Hematopoietic multipotent progenitor cell treated with erythropoietin and hydrocortisone succinate and interleukin-3 and kit ligand, for 8 days (in vitro differentiated cells): ENCODE results near the gene ZMYND8.
"Not testable (repeated sequence)": the region's sequence is repeated elsewhere in the genome, so short reads cannot be mapped to it uniquely, and the experiment has no call there.

Experiments
- DNase-seq: peaks from one replicate; pipeline ENCODE4 v3.0.0-alpha.2; 2015

Gene ZMYND8

DNA sequence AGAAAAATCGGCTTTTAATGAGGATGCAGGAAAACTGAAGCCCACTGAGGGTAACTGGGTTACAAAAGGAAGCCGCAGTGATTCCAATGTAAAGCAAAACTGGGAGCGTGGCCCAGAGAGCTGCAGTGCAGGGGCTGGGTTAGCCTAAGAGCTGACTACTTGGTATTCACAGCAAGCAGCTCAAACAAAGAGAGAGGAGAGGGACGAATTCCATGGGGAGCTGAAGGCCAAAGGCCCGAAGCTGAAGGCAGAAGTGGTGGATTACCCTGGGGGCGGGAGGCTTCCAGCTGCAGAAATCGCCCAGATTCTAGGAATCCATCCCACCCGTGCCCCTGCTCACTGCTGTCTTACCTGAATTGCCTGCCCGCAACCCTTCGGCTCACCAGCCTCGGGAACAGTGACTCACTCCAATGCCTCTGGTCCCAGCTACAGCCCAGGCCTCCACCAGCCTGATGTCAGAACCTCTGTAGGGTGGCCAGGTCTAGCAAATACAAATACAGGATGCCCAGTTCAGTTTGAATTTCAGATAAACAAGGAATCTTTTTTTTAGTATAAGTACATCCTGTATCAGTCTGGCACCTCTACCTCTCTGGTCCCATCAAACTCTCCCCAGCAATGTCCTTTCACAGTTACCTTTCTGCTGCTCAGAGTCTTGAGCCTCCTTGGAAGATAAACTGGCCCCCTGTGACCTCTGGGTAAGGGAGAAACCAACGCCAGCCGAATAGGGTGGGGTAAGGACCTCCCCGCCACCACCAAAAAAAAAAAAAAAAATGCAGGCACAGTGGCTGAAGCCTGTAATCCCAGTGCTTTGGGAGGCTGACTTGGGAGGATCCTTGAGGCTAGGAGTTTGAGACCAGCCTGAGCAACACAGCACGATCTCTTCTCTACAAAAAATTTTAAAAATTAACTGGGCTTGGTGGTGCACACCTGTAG lies 14.6 kb upstream of the ZMYND8 start:
- no peak for DNase-seq

- no peak for DNase-seq
These were observed 13.7 kb upstream of the ZMYND8 start for GRCh38 chr20:47370214-47370613.

- DNase-seq, result no peak
These were observed 11.8 kb upstream of the ZMYND8 start for GRCh38 chr20:47368301-47368700.

DNA sequence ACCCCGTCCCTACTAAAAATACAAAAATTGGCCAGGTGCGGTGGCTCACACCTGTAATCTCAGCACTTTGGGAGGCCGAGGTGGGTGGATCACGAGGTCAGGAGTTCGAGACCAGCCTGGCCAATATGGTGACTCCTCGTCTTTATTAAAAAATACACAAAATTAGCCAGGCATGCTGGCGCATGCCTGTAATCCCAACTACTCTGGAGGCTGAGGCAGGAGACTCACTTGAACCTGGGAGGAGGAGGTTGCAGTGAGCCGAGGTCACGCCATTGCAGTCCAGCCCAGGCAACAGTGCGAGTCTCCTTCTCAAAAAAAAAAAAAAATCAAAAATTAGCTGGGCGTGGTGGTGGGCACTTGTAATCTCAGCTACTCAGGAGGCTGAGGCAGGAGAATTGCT lies 9.8 kb upstream of the ZMYND8 start:
- not testable (repeated sequence) for DNase-seq

- peak; percentile 90 for DNase-seq
These were observed 8.7 kb upstream of the ZMYND8 start for GRCh38 chr20:47365023-47365764.

DNA sequence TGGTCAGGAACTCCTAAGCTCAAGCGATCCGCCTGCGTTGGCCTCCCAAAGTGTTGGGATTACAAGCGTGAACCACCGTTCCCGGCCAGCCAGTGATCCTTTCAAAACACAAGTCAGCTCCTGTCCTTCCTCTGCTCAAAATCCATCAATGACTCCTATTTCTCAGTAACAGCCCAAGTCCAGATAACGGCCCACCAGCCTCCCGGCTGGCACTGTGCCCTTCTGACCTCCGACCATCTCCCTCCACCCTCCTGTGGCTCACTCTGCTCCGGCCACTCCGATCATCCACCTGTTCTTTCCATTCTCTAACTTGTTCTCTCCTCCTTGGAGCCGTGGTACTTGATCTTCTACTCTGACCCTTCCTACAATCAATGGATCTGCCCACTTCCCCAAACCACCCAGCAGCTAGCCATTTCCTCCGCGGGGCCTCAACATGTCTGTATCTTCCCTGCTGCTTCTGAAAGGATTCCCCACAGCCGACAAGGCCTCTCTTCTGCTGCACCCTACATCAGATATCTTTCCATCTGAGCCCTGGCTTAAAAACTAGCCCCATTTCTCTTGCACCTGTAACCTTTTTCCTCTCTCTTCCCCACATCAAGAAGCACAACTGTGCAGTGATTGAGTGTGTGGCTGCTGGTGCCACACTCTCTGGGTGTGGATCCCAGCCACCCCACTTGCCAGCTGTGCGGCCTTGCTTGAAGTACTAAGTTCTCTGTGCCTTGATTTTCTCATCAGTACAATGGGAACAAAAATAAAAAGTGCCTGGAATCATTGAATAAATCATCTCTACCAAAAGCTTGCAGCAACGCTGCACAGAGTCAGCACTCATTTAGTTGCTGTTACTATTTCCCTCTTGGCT lies 6.1 kb upstream of the ZMYND8 start:
- DNase-seq, result peak; percentile 74

DNA sequence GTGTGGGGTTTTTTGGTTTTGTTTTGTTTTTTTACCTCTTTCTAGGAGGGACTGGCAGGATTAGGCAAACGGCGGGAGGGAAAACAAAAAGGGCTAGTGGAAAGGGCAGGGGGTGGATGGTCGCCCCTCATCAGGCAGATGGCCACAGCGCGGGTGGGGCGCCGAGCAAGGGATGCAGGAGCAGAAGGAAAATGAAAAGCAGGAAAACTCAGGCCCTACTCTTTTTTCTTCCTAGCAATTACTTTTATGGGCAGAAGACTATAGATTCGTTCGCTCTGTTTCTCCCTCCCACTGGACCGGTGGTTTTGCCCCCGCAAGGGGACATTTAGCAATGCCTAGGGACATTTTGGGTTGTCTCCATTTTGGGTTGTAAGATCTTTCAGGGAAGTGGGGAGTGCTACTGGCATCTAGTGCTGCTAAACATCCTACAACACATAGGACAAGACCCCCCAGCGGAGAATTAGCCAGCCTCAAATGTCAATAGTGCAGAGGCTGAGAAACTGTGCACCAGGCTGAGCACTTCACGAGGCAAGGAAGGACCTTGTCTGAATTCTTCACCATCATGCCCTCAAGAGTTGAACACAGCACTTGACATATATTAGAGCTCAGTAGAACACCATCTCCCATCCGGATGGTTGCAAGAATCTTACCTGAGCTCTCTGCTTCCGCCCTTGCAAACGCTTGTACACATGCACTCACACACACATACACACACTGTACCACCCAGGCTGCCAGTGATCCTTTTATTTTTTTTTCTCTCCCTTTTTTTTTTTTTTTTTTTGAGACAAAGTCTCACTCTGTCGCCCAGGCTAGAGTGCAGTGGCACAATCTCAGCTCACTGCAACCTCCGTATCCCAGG lies 4.8 kb upstream of the ZMYND8 start:
- DNase-seq, result no peak

GRCh38 chr20:47360297-47361056 lies 4.0 kb upstream of the ZMYND8 start:
- DNase-seq, result peak; percentile 100

GRCh38 chr20:47359530-47360296 lies 3.2 kb upstream of the ZMYND8 start:
- DNase-seq, result no peak

GRCh38 chr20:47358672-47359529 lies 2.4 kb upstream of the ZMYND8 start:
- peak; percentile 75 for DNase-seq

- no peak for DNase-seq
These were observed 1.7 kb upstream of the ZMYND8 start for GRCh38 chr20:47358039-47358671.

DNA sequence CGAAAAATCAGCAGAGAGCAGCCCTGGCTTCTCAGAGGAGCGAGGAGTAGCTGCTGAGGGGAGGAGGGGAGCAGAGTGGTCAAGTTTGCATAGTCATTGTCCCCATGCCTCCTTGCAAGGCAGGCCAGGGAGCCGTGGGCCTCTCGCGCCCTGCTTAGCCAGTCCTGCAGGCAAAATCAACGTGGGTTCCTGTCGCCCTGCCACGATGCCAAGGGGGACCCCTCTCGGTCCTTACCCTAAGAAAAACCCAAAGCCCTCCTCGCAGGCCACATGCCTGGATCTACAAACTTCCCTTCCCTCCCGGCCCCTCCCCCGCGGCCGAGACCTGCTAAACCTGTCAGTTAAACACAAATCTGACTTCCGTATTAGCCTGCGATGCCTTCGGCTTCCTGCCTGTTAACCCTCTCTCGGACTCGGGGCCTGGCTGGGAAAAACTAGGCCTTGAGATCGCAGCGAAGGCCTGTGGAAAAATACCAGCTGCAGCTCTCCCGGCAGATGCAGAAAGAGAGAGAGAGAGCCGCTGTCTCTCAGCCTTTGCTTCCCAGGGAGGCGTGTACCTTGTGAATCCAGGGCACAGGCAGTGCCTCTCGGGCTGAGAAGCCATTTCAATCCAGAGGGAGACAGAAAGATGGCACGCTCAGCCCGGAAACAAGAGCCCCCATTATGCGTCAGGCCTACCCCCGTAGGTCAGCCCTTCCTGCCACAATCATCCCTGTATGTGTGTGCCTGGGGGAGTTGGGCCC lies 968 bp upstream of the ZMYND8 start:
- DNase-seq, result peak; percentile 89

DNA sequence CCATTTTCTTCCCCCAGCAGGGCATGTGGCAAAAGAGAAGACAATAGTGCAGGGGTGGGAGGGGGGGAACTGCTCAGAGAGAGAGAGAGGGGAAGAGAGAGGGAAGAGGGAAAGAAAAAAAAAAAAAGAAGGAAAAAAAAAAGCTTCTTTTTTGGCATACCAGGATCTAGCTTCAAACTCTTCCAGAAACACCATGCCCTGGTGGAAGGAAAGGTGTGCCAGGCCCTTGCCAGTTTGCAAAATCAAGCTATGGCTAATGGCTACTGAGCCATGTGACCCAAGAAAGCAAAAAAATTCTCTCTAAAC lies 326 bp downstream of the ZMYND8 start:
- no peak for DNase-seq

DNA sequence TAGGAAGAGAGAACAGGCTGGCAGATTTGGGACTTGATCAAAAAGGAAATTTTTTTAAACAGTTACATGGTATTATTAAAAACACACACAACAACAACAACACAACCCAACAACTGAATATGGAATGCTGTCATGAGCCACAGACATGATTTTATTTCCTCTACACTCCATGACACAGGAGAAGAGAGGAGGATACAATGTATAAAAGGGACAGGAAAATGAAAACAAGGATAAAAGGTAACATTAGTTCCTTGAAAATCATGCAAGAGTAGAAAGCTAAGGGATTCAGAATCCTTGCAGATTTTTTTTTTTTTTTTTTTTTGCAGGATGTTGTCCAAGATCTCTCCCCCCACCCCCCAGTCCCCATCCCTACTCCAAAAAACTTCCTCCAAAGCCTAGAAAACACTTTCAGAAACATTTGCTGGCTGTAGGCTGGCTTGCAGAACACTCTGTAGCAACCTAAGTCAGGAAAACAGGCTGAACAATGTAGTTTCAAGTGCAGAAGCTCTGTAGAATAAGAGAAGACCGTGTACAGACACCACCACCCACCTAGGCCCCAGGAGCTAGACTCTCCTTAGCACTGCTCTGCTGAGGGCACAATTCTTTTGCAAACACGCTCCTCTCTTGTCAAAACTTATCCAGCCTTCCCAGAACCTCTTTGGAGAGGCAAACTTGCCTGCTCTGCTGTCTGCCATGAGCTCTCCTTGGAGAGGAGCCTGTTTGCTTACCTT lies 845 bp downstream of the ZMYND8 start:
- DNase-seq, result peak; percentile 56

- DNase-seq, result peak; percentile 59
These were observed 1.6 kb downstream of the ZMYND8 start for GRCh38 chr20:47354714-47355488.

DNA sequence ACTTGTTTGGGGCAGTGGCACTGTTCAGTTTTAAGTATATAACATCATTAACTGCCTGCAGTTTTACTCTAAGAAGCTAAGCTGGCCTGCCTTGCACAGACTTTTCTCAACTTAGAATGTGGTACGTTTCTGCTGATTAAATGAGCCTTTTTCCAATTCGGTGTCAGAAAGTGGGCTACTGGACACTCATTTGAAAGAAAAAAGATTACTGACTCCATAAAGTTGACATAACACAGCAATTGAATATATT lies 2.1 kb downstream of the ZMYND8 start:
- no peak for DNase-seq
